Gastrocnemius medialis (tissue), 4 donors: Measurements from ENCODE around the gene ATP6V1G2.

ENCODE experiments used
- CTCF ChIP-seq, 5 experiments: fragments of 450-650 bp in 3 of 5; fragments of 200-600 bp in 2 of 5; sonication (generic) in 2 of 5; IDR thresholded peaks in 4 of 5; conservative IDR thresholded peaks in 1 of 5; 1 replicate in 4 of 5; 2 replicates in 1 of 5; pipeline ENCODE4 v1.5.1; 2016 to 2019; ENCODE audit warnings: antibody characterized with exemption in 5 of 5, mild to moderate bottlenecking in 3 of 5, moderate library complexity in 3 of 5
- POLR2A ChIP-seq, 2 donors: fragments of 450-650 bp; IDR thresholded peaks; one replicate each; pipeline ENCODE4 v1.6.1; 2017; ENCODE audit warnings: antibody characterized with exemption in 2 of 2, mild to moderate bottlenecking in 2 of 2, moderate library complexity in 2 of 2

GRCh38 chr6:31573239-31574105 lies 27.1 kb upstream of the ATP6V1G2 start:
- TF ChIP-seq CTCF (IDR thresholded peaks at IDR 0.05 in 4 of 5, conservative IDR thresholded peaks at IDR 0.05 in 1 of 5) (no peak), POLR2A (IDR thresholded peaks at IDR 0.05) (no peak)
